Uterus (tissue), 2 donors: Measurements from ENCODE around the gene ZNF426.

Experiments
- CTCF ChIP-seq, 4 experiments: fragments of 200-600 bp in 2 of 4; fragments of 450-650 bp in 2 of 4; sonication (generic) in 2 of 4; IDR thresholded peaks; one replicate each; pipeline ENCODE4 v1.5.1; 2016 to 2019; ENCODE audit warnings: antibody characterized with exemption in 4 of 4, mild to moderate bottlenecking in 2 of 4, moderate library complexity in 1 of 4
- POLR2A ChIP-seq, 2 donors: fragments of 450-650 bp; IDR thresholded peaks; one replicate each; pipeline ENCODE4 v1.6.1; 2016; ENCODE audit warnings: antibody characterized with exemption in 2 of 2, mild to moderate bottlenecking in 1 of 2, moderate library complexity in 1 of 2

GRCh38 chr19:9531933-9532332 lies 6.5 kb downstream of the ZNF426 start:
- TF ChIP-seq CTCF (IDR thresholded peaks at IDR 0.05) (no peak), POLR2A (IDR thresholded peaks at IDR 0.05) (no peak)
